HG03025 (cell line): ENCODE measurements around the gene TNPO3.
A peak's percentile ranks its signal among the peaks of the same experiment; 100 is the strongest.

ENCODE experiments used
- ATAC-seq: cut with Tn5 transposase; IDR thresholded peaks from one replicate; pipeline ENCODE4 v1.9.1; 2021; ENCODE audit warnings: mild to moderate bottlenecking, moderate library complexity; ENCODE audit not compliant: unreplicated experiment, low FRiP score

Gene TNPO3

DNA sequence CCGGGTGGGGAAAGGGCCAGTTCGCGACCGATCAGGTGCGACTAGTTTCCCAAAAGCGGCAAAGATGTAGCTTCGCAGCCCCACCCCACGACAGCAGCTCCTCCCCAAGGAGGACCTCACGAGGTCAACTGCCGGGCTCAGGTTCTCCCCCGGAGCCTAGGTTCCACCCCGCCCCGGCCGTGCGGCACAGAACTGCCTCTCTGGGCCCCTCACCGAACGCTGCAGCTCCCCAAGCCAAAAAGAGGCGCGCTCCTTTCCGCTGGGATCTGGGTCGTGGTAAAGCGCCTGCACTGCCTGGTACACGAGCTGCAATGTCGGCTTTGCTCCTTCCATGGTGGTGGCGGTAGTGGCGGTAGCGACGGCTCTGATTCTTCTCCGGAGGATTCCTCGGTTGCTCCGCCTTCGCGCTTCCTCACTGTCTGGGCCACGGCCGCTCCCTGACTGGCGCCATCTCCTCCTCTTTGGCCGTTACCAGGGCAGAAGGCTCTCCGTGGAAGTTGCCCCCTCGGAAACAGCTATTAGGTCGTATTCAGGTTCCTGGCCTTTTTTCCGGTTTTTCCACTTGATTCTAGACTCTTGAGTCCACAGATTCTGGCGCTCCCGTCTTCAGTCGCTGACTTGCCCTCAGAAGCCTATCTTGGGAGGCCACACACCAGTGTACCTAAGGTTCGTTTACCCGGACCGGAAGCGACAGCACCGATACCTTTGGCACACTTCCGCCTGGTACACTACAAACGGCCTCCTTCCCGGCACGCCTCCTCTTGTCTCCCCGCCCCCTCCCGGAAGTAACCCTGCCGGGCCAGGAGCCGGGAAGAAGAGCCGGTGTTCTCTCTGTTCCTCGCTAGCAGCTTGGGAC lies at the start of gene TNPO3:
Gene TNPO3 (minus strand): TSS at position 674 of the 856 bp plus-strand sequence. CDS start 341 bp downstream, at position 333.
- ATAC-seq, result peak; percentile 79

DNA sequence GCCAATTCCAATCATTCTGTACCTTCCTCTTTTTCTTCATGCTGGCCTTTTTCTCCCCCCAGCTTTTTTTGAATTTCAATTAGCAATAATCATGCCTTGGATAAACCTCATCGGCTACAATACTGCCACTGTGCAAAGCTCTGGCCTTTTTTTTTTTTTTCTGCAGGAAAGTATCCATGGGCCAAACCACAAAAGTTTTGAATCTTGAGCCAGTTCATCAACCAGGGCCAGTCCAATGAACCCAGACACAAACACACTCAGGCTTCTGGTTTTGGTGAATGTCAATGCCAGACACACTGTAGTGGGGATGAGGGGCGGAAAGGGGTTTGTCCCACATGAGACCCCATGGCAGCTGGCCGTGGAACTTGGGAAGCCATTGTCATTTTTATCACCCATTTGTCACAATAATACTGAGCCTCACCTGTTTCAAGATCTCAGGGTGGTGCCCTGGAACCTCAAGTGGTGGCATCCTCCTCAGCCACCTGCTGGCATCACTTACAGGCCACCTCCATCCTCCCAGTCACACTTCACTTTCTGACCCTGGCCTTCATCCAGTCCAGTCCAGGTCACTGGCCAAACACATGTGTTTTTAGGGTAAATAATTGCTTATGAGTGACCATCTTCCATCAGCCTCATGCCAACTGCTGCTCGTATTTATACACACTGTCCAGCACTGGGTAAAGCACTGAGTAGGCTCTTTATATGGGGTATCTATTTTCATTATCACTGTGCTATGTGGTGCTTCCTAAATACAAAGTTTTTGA lies 48.8 kb upstream of the TNPO3 start:
- no peak for ATAC-seq

DNA sequence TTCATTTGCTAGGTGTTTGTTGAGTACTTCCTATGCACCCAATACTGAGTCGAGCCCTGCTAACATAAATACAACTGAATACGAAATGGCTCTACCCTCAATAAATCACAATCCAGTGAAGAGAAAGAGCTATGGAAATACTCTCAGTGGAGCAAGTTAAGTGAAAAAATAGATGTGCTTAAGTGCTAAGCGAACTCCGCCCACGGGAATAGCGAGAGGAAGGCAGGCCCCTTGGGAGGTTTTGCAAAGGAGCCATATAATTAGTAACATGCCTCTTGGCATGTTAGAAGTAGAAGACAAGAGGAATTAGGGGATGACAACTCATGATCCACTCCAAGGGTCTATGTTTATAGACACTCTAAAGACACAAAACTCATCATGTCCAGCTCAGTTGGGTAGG lies 46.8 kb upstream of the TNPO3 start:
- ATAC-seq, result no peak

DNA sequence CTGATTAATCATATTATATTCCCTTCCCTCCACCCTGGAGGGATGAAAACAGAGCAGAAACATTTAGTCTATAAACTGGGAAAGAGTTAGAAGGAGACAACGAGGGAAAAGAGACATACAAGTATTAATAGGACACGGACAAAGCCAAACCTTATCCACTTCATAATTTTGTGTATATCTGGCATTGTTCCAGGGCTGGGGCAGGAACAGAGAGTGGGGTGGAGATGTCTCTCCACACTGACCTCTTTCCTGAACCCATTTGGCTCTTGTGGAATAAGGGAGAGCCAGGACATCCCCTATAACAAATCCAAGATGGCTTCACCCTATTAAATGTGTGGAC lies 45.9 kb upstream of the TNPO3 start:
- ATAC-seq, result no peak

DNA sequence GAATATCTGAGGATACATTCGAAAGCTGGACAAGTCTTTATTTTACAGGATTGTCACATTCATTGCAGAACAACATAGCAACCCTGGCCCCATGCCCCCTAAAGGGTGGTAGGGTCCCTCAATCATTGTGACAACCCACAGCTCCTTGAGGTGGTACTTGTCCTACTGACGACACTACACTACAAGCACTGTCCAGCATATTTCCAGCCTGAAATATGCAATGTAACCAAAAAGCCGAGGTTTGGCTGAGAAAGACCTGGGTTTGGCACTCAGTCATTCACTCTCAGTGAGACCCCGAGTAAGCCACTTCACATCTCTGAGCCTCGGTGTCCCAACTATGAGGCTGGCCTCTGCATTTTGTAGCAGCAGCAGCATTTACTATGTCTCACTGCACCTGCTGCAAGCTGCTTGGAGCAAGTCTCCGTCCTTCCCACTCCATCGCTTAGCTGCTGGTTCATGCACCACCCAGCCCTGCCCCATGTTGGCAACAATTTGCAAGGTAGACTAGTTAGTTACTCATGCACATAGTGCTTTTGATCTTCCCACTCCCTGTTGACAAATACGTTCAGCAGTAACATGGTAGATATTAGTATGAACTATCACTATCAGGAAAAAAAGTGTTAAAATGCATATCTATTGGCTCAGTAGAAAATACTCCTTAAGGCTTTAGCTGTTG lies 43.6 kb upstream of the TNPO3 start:
- ATAC-seq, result no peak

DNA sequence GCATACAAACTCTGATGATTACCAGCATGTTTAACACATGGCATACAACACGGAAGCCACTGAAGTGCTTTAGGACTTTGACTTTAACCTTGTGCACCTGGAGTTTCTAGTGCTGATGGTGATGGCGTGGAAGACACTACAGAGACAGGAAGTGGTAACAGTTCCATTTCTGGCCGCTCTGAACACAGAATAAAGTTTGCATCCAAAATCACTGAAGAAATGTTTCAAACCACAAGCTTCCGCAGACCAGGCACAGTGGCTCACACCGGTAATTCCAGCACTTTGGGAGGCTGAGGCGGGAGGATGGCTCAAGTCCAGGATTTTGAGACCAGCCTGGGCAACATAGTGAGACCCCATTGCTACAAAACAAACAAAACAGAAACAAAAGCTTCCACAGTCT lies 40.3 kb upstream of the TNPO3 start:
- ATAC-seq, result no peak

DNA sequence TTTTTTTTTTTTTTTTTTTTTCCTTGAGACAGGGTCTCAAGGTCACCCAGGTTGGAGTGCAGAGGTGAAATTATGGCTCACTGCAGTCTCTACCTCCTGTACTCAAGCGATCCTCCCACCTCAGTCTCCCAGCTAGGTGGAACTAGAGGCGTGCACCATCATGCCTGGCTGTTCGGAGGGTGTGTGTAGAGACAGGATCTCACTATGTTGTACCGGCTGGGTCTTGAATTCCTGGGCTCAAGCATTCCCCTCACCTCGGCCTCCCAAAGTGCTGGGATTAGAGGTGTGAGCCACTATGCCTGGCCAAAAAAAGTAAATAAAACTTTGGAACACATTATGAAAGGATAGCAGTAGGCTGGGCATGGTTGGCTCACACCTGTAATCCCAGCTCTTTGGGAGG lies 39.6 kb upstream of the TNPO3 start:
- ATAC-seq, result no peak

DNA sequence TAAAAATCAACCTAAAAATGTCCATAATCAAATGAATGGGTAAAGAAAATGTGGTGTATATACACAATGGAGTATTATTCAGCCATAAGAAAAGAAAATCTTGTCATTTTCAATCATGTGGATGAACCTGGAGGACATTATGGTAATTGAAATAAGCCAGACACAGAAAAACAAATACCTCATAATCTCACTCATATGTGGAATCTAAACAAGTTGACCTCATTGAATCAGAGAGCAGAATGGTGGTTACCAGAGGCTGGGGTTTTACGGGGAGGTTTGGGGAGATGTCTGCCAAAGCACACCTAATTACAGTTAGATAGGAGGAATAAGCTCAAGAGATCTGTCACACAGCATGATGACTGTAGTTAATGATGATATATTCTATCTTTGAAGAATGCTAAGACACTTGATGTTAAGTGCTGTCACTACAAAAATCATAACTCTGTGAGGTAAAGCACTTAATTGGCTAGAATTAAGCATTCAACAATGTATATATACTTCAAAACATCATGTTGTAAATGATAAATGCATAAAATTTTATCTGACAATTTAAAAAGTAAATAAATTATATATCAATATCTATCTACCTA lies 39.1 kb upstream of the TNPO3 start:
- ATAC-seq, result no peak

DNA sequence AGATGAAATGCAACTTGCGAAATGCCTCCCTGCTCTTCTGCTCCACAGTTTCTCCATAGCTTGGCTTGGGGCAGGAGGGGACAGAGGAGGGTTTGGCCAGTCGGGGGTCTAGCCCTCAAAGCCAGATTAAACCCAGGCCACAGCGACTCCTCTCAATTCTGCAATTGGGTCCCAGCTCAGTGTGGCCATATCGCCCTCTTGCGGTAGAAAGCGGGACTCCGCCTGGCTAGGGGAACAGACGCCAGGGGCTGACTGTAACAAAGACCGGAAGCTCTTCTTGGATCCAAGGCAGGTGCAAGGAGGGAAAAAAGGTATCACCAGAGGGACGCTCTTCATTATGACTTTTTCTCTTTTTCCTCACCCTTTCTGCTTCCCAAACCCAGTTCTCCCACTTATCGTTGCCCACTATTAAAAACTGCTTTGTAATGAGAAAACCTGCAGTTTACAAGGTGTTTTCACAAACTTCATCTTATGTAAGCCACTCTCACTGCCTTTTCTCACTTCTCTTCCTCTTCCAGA lies 36.6 kb upstream of the TNPO3 start:
- ATAC-seq, result peak; percentile 48

DNA sequence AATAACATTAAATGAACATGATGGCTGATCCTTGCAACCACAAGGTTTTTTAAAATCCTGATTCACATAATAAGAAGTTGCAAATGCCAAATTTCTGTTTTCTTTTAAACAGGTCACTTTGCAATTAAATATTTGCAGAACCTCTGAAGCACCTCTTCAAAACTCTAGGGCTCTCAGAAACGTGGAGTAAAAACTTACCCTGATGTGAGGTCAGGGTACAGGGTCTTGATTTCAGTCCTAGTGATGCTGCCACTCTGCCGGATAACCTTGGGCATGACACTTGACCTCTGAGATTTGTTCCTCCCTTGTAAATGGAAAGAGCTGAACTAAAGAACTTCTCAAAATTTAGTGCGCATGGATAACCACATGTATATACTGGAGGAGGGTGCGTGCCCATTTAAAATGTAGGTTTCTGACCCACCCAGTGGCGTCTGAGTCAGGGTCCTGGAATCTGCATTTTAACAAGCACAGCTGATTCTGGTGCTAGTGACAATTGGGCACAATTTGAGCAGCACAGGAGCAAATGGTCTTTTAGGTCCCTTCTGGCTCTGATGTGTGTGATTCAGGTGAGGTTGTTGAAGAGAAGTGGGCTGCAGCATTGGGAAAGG lies 35.5 kb upstream of the TNPO3 start:
- ATAC-seq, result no peak

DNA sequence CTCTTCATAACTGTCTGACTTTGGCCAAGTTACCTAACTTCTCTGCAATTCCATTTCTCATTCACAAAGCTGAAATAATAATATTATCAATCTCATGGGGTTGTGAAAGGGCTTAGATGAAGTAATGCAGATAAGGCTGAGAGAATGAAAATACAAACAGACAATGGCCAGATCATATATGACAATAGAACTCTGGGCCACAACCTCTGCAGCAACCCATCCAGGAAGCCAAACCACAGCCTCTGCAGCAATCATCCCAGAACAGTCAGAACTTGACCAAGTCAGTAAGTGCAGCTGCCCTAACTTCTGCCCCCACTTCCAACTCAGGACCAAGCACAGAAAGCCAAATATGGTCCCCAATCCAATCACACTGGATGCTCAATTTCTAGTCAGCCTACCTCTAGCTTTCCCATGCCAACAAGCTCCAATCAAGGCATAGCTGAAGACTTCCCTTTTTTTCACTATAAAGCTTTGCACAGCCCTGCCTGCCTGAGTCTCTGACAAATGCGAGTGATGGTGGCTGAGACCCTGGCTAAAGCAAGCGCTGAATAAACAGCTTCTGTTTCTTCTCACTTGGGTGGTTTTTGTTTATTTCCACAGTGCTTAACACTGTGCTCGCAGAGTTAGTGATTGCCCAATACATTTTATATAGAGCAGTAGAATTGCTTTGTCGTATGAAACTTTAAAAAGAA lies 34.8 kb upstream of the TNPO3 start:
- peak; percentile 48 for ATAC-seq

DNA sequence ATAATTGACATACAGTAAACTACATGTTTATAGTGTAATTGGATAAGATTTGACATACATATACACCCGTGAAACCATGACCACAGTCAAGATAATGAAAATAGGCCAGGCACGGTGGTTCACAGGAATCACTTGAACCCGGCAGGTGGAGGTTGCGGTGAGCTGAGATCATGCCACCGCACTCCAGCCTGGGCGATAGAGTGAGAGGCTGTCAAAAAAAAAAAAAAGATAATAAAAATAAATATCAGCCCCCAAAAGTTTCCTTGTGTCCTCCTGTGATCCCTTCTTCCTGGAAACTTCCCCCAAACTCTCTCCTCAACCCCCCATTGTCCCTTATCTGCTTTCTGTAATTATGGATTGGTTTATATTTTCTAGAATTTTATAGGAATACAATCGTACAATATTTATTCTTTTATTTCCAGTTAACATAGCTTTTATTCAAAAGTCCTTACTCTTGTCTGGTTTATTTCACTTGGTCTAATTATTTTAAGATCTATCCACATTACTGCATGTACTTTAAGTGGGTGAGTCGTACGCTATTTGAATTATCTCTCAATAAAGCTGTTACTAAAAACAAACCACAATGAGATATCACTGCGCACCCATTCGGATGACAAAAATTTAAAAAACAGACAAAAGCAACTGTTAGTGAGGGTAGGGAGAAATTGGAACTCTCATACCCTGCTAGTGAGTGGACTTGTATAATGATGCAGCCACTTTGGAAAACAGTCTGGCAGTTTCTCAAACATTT lies 30.1 kb upstream of the TNPO3 start:
- ATAC-seq, result no peak

DNA sequence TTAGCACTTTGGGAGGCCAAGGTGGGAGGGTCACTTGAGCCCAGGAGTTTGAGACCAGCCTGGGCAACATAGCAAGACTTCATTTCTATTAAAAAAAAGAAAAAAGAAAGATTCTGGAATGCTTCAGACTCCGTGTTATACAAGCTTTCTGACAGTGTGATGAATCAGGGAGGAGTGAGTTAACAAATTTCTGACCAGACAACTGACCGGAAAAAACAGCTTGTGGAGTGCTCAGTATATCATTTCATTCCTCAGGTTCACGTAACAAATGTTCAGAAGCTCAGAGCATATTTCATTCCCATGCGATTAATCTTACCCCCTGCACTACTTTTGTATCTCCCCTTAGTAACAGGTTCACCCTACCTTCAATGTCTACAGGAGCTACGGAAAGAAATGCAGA lies 28.6 kb upstream of the TNPO3 start:
- no peak for ATAC-seq

DNA sequence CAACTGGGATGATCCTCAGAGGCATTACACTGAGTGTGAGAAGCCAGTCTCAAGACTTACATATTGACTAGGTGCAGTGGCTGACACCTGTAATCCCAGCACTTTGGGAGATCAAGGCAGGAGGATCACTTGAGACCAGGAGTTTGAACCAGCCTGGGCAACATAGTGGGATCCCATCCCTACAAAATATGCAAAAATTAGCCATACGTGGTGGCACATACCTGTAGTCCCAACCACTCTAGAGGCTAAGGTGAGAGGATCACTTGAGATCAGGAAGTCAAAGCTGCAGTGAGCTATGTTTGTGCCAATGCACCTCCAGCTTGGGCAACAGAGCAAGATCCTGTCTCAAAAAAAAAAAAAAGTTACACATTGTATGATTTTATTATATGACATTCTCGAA lies 23.5 kb upstream of the TNPO3 start:
- ATAC-seq, result no peak

DNA sequence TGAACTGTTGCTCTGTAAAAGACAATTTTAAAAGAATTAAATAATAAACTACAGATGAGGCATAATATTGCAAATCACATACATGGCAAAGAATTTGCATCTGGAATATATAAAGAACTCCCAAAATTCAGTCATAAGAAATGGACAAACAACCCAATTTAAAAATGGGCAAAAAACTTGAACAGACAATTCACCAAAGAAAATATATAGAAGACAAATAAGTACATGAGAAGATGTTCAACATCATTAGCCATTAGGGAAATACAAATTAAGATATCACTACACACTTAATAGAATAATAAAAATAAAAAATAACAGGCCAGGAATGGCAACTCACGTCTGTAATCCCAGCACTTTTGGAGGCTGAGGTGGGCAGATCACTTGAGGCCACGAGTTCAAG lies 22.0 kb upstream of the TNPO3 start:
- ATAC-seq, result no peak

DNA sequence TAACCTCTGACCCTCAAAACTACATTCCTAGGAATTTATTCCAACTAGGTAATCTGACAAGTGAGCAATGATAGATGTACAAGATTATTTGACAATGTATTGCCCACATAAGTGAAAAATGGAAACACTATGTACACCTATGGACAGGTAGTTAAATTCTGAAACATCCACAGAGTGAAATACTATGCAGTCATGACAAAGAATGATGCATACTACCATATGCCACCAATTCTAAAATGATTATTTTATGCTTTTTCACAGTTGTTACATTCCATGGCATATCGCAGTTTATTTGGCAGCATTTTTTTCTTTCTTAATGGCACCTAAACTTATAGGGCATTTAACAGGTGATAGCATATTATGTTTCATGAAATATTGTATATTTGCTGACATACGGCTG lies 20.1 kb upstream of the TNPO3 start:
- ATAC-seq, result no peak

DNA sequence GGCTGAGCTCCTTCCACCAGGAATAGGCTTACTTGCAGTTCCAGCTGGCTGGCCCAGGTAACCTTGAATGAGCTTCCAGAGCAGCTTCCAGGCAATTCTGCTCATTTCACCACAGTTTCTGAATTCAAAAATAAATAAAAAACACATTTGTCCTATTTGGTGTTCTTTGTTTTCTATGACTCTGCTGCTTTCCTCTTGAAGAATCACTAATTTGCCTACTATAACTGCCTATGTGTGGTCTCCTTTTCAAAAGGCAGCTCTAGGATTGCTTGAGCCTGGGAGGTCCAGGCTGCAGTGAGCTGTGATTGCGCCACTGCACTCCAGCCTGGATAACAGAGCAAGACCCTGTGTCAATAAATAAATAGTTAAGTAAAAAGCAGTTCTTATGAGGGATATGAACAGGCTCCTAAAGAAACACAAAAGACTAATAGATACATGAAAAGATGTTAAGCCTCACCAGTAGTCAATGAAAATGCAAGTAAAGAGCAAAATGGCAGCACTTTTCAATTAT lies 19.5 kb upstream of the TNPO3 start:
- no peak for ATAC-seq

DNA sequence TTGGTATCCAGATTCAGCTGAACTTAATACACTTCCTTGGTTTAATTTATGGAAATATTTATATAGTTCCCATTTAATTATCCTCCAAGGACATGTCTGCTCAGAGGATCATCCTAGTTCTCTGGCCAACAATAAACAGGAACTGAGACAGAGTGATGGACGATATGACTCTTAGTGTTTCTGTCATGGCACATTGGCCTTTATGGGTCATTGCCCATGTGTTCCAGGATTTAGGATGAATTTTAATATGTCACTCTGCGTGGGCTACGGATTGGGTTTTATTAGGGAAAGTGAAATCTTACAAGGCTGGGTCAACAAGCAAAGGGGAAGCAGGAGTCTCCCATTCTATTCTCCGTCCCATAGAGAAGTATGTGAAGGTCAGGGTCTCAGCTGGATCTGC lies 18.8 kb upstream of the TNPO3 start:
- no peak for ATAC-seq

DNA sequence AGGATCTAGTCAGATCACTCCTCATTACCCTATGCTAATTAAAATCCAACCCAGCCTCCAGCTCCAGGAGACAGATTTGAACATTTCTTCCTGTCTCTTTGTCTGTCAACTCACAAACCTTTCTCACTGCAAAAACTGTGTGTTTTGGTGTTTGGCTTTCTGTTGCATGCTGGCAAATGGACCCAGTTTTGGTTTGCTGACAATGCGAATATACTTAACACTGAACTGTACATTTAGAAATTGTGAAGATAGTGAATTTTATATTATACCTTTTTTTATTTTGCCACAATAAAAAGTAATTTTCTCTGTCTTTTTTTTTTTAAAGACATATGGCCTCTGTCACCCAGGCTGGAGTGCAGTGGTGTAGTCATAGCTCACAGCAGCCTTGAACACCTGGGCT lies 18.3 kb upstream of the TNPO3 start:
- no peak for ATAC-seq
